GM18526 (cell line): ENCODE data around the gene SH3D19.

Source experiments
- POLR2A ChIP-seq: IDR thresholded peaks from 3 replicates; pipeline ENCODE4 v1.6.1; 2011; ENCODE audit not compliant: insufficient read length; ENCODE audit errors: extremely low read depth

Gene SH3D19

DNA sequence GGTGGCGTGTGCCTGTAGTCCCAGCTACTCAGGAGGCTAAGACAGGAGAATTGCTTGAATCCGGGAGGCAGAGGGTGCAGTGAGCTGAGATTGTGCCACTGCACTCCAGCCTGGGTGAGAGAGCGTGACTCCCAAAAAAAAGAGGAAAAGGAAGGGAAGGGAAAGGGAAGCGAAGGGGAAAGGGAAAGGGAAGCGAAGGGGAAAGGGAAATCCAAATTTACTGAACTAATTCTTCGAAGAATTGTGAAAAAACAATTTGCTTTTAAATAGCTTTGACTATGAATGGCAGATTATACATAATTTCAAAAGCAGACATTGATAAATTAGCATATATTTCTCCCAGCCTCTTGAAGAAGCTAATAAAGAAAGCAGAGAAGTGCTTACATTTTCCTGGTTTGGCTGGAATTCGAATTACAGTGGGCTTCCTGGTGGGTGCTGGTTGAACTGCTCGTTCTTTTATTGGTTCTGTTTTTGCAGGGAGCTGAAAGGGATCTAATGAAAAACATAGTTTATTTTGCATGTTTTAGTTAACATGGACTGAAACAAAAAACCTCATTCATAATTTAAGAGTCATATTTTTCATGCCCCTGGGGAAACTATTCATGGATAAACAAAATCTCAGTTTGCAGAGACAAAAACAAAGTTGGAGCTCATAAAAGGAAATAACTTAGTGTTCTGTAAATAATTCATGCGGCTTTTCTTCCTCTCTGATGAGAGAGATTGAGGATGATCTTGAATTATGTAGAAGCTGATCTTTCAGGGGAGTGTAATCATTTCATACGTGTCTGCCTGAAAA is 160.0 kb downstream of the SH3D19 start:
- no peak for TF ChIP-seq POLR2A

DNA sequence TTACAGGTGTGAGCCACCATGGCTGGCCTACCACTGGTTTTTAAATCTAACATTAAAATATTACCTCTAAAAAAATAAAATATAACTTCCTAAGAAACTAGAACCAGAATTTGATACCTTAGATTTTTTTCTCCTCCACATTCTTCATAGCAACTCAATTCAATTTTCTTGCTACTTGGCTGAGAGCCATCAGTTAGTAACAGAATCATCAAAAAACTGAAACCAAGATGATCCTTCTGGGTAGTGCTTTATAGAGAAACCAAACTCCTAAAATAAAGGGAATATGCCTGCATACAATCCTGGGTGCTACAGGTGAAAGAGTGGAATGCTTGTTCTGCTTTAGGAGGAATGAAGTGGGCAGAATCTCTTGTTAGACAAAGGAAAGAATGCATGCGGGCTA is 161.6 kb downstream of the SH3D19 start:
- no peak for TF ChIP-seq POLR2A

DNA sequence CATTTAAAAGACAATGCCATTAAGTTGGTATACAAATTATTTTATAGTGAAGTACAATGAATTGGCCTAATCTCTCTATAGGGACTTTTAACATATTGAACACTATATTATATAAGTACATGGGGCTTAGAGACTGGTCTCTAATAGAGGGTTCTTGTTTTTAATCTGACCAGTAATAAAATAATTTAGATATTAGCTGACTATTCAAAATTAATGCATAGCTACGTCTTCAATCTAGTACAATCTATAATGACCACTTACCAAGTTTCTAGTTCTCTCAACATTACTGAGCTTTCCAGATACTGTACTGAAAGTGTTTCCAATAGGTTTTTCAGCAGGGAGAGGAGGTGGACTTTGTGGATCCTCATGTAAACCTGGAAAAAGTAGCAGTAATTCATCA is 166.4 kb downstream of the SH3D19 start:
- no peak for TF ChIP-seq POLR2A

DNA sequence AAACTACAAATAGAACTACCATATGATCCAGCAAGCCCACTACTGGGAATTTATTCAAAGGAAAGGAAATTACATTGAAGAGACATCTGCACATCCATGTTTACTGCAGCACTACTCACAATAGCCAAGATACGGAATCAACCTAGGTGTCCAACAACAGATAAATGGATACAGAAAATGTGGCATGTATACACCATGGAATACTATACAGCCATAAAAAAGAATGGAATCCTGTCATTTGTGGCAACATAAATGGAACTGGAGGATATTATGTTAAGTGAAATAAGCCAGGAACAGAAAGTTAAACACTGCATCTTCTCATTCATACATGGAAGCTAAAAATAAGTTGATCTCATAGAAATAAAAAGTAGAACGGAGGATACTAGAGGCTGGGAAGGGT is 167.9 kb downstream of the SH3D19 start:
- no peak for TF ChIP-seq POLR2A

DNA sequence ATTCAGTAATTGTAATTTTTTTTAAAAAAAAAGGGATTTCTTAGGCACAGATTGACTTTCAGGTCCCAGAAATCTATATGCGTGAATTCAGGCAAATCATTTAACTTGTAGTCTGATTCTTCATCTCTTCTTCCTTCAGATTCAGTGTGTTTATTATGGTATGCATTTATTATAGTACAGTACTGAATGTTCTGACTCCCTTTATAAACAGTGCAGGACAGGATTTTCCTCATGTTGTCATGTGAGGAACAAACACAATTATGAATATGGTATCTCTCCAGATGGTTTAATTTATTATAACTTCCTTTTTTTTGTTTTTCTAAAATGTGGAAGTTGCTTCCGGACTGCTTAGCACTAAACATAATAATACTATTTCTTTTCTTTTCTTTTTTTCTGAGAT is 171.8 kb downstream of the SH3D19 start:
- TF ChIP-seq POLR2A: no peak

- no peak for TF ChIP-seq POLR2A
Observed at GRCh38 chr4:151152028-151152427, 173.4 kb downstream of the SH3D19 start.

DNA sequence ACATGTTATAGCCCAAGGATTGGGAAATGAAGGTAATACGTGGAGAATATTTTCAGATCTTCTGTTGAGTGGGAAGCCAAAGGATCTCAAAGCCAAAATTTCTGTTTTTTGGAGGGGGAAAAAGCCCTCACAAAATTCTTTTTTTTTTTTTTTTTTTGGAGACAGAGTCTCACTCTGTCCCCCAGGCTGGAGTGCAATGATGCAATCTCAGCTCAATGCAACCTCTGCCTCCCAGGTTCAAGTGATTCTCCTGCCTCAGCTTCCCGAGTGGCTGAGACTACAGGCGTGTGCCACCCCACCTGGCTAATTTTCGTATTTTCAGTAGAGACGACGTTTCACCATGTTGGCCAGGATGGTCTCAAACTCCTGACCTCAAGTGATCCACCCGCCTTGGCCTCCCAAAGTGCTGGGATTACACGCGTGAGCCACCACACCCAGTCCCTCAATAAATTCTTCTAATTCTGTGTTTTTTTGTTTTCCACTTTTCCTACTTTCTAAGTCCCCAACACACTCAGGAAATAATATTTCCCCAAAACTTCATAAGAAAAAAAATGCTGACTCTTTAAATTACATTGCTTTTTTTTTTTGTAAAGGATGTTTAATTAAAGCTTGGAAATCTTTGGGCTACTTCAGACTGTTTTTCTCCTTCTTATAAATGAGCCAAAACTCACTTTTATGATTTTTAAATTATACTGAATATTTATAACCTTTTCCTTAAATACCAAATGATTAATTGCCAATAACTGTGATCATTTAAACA is 174.4 kb downstream of the SH3D19 start:
- no peak for TF ChIP-seq POLR2A

- no peak for TF ChIP-seq POLR2A
Observed at GRCh38 chr4:151148261-151148660, 177.1 kb downstream of the SH3D19 start.

DNA sequence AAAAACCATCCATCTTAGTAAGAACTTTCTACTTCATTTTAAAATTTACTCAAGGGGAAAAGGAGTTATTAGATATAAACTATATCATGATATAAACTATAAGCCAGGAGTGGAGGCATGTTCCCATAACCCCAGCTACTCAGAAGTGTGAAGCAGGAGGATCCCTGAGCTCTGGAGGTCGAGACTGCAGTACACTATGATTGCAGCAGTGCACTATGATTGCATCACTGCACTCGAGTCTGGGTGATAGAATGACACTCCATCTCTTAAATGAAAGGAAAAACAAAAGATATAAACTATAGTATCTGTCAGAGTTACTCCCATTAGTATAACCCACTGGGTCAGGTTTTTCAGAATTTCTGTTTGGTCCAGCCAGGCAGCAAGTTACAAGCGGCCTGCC is 178.4 kb downstream of the SH3D19 start:
- no peak for TF ChIP-seq POLR2A

DNA sequence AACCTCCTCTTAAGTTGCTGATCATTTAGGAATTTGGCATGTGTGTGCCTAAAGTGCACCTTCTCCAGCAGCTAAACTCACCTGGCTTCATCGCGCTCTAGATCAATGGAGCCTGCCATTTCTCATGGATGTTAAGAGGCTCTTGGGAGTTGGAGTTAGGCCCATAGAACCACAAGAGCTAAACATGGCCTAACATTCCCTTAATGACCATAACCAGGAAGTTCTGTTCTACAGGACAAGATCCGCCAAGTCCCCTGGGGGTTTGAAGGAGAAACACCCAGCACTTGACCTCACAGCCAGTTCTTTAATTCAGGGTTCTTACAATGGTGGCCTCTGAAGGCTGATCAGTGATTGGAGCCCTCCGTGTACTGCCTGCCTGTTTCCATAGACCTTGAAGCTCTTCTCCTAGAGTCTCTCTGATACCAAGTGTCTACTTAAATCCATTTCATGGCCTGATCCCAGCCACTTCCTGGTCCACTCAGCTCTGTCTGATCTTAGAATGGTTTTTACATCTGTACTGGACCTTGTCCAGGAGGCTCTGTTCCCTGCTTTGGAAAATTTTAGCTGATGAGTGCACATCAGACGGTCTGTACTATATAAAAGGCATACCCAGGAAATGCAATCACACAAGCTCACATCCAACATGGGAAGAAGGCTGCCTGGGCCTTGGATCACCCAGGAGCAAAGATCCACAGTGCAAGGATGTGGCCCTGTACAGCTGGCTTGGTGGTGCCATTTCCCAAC is 180.9 kb downstream of the SH3D19 start:
- no peak for TF ChIP-seq POLR2A

DNA sequence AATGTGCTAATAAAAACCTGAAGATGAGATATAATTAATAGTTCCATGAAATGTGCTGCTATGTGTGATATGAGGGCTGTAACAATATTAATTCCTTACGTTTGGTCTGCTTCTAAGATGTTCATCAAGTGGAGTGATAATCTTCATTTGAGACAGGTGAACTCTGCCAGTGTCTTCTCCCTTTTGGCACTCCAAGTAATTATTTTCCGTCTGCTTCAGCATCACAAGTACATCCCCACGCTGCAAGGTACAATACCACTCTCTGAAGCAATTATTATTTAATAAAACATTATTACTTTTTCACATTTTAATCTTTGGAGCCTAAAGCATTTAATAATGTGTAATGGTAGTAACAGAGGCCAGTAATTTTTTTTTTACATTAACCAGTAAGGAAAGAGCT is 181.6 kb downstream of the SH3D19 start:
- TF ChIP-seq POLR2A: no peak

- TF ChIP-seq POLR2A: no peak
Observed at GRCh38 chr4:151143162-151143561, 182.2 kb downstream of the SH3D19 start.

DNA sequence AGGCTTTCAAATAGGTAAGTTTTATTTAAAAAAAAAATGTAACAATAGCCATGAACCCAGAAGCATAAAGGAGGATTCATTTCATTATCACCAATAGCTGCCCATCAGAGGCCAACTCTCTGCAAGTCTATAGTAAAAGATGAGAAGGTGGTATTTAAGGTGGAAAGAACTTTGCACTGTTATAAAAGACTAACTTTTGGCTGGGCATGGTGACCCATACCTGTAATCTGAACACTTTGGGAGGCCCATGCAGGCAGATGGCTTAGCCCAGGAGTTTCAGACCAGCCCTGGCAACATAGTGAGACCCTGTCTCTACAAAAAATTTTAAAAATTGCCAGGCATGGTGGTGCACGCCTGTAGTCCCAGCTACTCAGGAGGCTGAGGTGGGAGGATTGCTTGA is 182.6 kb downstream of the SH3D19 start:
- TF ChIP-seq POLR2A: no peak

GRCh38 chr4:151139814-151140213 is 185.6 kb downstream of the SH3D19 start:
- no peak for TF ChIP-seq POLR2A

GRCh38 chr4:151133311-151133710 is 192.1 kb downstream of the SH3D19 start:
- no peak for TF ChIP-seq POLR2A

DNA sequence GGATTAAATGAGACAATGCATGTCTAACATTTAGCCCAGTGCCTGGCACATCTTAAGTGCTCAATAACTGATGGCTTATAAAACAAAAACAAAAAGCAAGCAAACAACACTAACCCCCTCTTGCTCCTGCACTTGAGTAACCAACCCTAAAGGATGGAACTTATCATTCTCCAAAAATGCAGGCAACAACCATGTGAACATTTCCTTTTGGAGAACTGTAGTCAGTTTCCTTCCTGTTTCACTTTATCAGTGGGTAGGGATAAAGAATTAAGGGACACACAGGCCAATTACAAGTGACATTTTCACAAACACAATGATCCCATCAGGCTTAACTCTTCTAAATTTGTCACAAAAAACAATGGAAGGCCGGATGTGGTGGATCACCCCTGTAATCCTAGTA is 195.6 kb downstream of the SH3D19 start:
- no peak for TF ChIP-seq POLR2A

DNA sequence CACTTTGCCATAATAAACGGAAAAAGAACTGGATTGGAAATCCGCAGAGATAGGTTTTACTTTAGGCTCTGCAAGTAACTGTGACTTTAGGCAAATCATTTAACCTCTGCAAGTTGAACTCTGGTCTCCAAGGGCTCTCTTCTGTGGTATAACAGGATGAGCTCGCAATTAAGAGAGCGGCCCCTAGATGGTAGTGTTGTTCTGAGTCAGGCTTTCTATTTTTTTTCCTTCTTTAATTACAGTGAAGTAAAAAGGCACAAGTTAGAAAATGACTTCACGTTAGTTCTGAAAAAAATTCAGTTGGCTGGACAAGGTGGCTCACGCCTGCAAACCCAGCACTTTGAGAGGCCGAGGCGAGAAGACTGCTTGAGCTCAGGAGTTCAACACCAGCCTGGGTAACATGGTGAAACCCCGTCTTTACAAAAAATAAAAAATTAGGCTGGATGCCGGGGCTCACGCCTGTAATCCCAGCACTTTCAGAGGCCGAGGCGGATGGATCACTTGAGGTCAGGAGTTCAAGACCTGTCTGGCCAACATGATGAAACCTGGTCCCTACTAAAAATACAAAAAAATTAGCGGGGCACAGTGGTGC is 207.9 kb downstream of the SH3D19 start:
- no peak for TF ChIP-seq POLR2A
